Liver (tissue), 9 donors: Measurements from ENCODE around the gene JAKMIP2. TPM values are rescaled to one million over a fixed set of nuclear protein-coding genes. Genes with fewer than 3 reads are reported as not detected.

ENCODE experiments used
- DNase-seq: peaks from one replicate; pipeline ENCODE4 v3.0.0-alpha.2; 2017; ENCODE audit warnings: low spot score
- H3K27ac ChIP-seq, 2 donors: one replicate each; pipeline ENCODE4 v1.7.0; 2013; ENCODE audit warnings: inconsistent platforms in 2 of 2, low read length in 2 of 2, control low read depth in 1 of 2, low read depth in 1 of 2, mild to moderate bottlenecking in 1 of 2
- H3K27me3 ChIP-seq, 4 donors: one replicate each; pipeline versions ENCODE4 v1.6.1 to v1.7.0; 2013; ENCODE audit warnings: low read length in 3 of 4, inconsistent platforms in 1 of 4, mild to moderate bottlenecking in 1 of 4, moderate library complexity in 1 of 4; ENCODE audit not compliant: control insufficient read depth in 4 of 4, insufficient read depth in 4 of 4
- H3K36me3 ChIP-seq, 4 donors: one replicate each; pipeline versions ENCODE4 v1.6.1 to v1.7.0; 2013; ENCODE audit warnings: low read length in 3 of 4, mild to moderate bottlenecking in 3 of 4, low read depth in 1 of 4, moderate library complexity in 1 of 4; ENCODE audit not compliant: control insufficient read depth in 4 of 4, insufficient read depth in 3 of 4
- H3K4me1 ChIP-seq, 4 donors: one replicate each; pipeline versions ENCODE4 v1.6.1 to v1.7.0; 2013; ENCODE audit warnings: low read length in 3 of 4, mild to moderate bottlenecking in 3 of 4, moderate library complexity in 1 of 4; ENCODE audit not compliant: control insufficient read depth in 4 of 4, insufficient read depth in 4 of 4
- H3K4me3 ChIP-seq, 3 donors: one replicate each; pipeline versions ENCODE4 v1.6.1 to v1.7.0; 2013; ENCODE audit warnings: low read length in 3 of 3, control low read depth in 1 of 3, low read depth in 1 of 3, mild to moderate bottlenecking in 1 of 3
- H3K9ac ChIP-seq, 2 donors: one replicate each; pipeline ENCODE4 v1.7.0; 2013; ENCODE audit warnings: low read length in 2 of 2, mild to moderate bottlenecking in 2 of 2, moderate library complexity in 2 of 2, control low read depth in 1 of 2, low read depth in 1 of 2
- H3K9me3 ChIP-seq, 4 donors: one replicate each; pipeline versions ENCODE4 v1.6.1 to v1.7.0; 2013; ENCODE audit warnings: low read length in 3 of 4; ENCODE audit not compliant: control insufficient read depth in 4 of 4
- CTCF ChIP-seq: fragments of 150-350 bp; IDR thresholded peaks from 2 replicates; pipeline ENCODE4 v1.5.1; 2017; ENCODE audit warnings: improper control_type of control experiment, low read depth, low read length; ENCODE audit not compliant: missing input control
- EGR1 ChIP-seq, 2 donors: IDR thresholded peaks; 2 replicates each; pipeline ENCODE4 v1.6.1; 2016 to 2018; ENCODE audit warnings: antibody characterized with exemption in 2 of 2, low read depth in 2 of 2
- FOXA1 ChIP-seq: IDR thresholded peaks from 2 replicates; pipeline ENCODE4 v1.6.1; 2016; ENCODE audit warnings: antibody characterized with exemption
- FOXA2 ChIP-seq: IDR thresholded peaks from 2 replicates; pipeline ENCODE4 v1.6.1; 2016; ENCODE audit warnings: antibody characterized with exemption
- GABPA ChIP-seq, 2 donors: IDR thresholded peaks in 1 of 2; conservative IDR thresholded peaks in 1 of 2; 2 replicates each; pipeline ENCODE4 v1.6.1; 2016; ENCODE audit warnings: antibody characterized with exemption in 2 of 2, mild to moderate bottlenecking in 1 of 2, moderate library complexity in 1 of 2
- HNF4G ChIP-seq: IDR thresholded peaks from 2 replicates; pipeline ENCODE4 v1.6.1; 2016; ENCODE audit warnings: antibody characterized with exemption
- JUND ChIP-seq, 2 donors: IDR thresholded peaks; 2 replicates each; pipeline ENCODE4 v1.6.1; 2016; ENCODE audit warnings: antibody characterized with exemption in 2 of 2
- MAX ChIP-seq: IDR thresholded peaks from 2 replicates; pipeline ENCODE4 v1.6.1; 2016; ENCODE audit warnings: antibody characterized with exemption
- NR2F2 ChIP-seq: IDR thresholded peaks from 2 replicates; pipeline ENCODE4 v1.6.1; 2016; ENCODE audit warnings: antibody characterized with exemption
- RAD21 ChIP-seq, 2 donors: IDR thresholded peaks; 2 replicates each; pipeline ENCODE4 v1.6.1; 2016; ENCODE audit warnings: antibody characterized with exemption in 2 of 2, mild to moderate bottlenecking in 2 of 2
- REST ChIP-seq: IDR thresholded peaks from 2 replicates; pipeline ENCODE4 v1.6.1; 2016; ENCODE audit warnings: antibody characterized with exemption, mild to moderate bottlenecking
- RXRA ChIP-seq, 2 donors: IDR thresholded peaks; 2 replicates each; pipeline ENCODE4 v1.6.1; 2017 to 2018; ENCODE audit warnings: antibody characterized with exemption in 2 of 2, mild to moderate bottlenecking in 1 of 2
- SP1 ChIP-seq: IDR thresholded peaks from 2 replicates; pipeline ENCODE4 v1.6.1; 2018; ENCODE audit warnings: antibody characterized with exemption, mild to moderate bottlenecking
- TAF1 ChIP-seq: conservative IDR thresholded peaks from 2 replicates; pipeline ENCODE4 v1.6.1; 2016; ENCODE audit warnings: antibody characterized with exemption, mild to moderate bottlenecking
- YY1 ChIP-seq: IDR thresholded peaks from 2 replicates; pipeline ENCODE4 v1.6.1; 2016; ENCODE audit warnings: antibody characterized with exemption, mild to moderate bottlenecking
- ZBTB33 ChIP-seq: IDR thresholded peaks from 2 replicates; pipeline ENCODE4 v1.6.1; 2016; ENCODE audit warnings: antibody characterized with exemption
- WGBS: extraction: QIAGEN DNeasy Blood & Tissue Kit; methylation state at CpG from one replicate; pipeline ENCODE4 v1.1.7; 2013; 5-methylcytosine and 5-hydroxymethylcytosine counted together
- polyA plus RNA-seq, 2 donors: library from polyadenylated mRNA; stranded (reverse) in 1 of 2; unstranded in 1 of 2; fragments of 200-250 nt in 1 of 2; fragments of >200 nt in 1 of 2; fragmentation: Nextera tagmentation in 1 of 2; extraction: Ambion mirVana in 1 of 2; gene quantifications; one replicate each; pipeline versions ENCODE4 v1.2.1 to v1.2.3, GENCODE V29; 2013 to 2015
- total RNA-seq, 2 donors: library from RNA; depleted of rRNA; stranded (reverse); fragments of >200 nt; gene quantifications; one replicate each; pipeline ENCODE4 v1.2.3, GENCODE V29; 2014
- TF ChIP-seq, protein P1 (sequence below): IDR thresholded peaks from 2 replicates; pipeline ENCODE4 v1.6.1; 2016; ENCODE audit warnings: antibody characterized with exemption
- donor health status: healthy.
- donor health status: healthy.
- donor health status: healthy.
- donor health status: healthy.
- donor health status: healthy.

The JAKMIP2 gene
- total and polyA plus RNA-seq, 4 donors, result 0.06 to 0.38 (median 0.24) TPM

- TF ChIP-seq CTCF (no peak), YY1 (no peak), SP1 (no peak), EGR1 (IDR thresholded peaks at IDR 0.05; ENCODE audit: low read depth in 2 of 2) (no peak), RXRA (IDR thresholded peaks at IDR 0.05) (no peak), RAD21 (IDR thresholded peaks at IDR 0.05) (no peak), GABPA (IDR thresholded peaks at IDR 0.05 in 1 of 2, conservative IDR thresholded peaks at IDR 0.05 in 1 of 2) (no peak), NR2F2 (no peak)
These were observed 71.5 kb downstream of the JAKMIP2 start (continued) for GRCh38 chr5:147711019-147711418.

- no peak overlapping the region for H3K27ac ChIP-seq
- WGBS, result 76% methylated on average over 2 of the region's 2 CpGs
- no peak for DNase-seq
- no peaks in the 10 kb centered on the region for H3K27me3 ChIP-seq
- no peaks in the 10 kb centered on the region for H3K36me3 ChIP-seq
- no peak overlapping the region for H3K4me3 ChIP-seq
- H3K9me3 ChIP-seq, result no peaks in the 10 kb centered on the region
- H3K4me1 ChIP-seq, result peaks cover 0 to 6% (median 2%) of the 10 kb centered on the region in 4 donors
- TF ChIP-seq NR2F2, result no peak
- no peak for TF ChIP-seq ZBTB33
- no peak for TF ChIP-seq EGR1 (IDR thresholded peaks at IDR 0.05; ENCODE audit: low read depth in 2 of 2)
- TF ChIP-seq, protein P1, sequence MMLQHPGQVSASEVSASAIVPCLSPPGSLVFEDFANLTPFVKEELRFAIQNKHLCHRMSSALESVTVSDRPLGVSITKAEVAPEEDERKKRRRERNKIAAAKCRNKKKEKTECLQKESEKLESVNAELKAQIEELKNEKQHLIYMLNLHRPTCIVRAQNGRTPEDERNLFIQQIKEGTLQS, result no peak
- TF ChIP-seq REST, result no peak
- TF ChIP-seq TAF1, result no peak
- no peak for TF ChIP-seq CTCF
- no peak for TF ChIP-seq RXRA (IDR thresholded peaks at IDR 0.05)
- TF ChIP-seq GABPA (IDR thresholded peaks at IDR 0.05 in 1 of 2, conservative IDR thresholded peaks at IDR 0.05 in 1 of 2), result no peak
- TF ChIP-seq JUND (IDR thresholded peaks at IDR 0.05), result no peak
- no peak for TF ChIP-seq HNF4G
- no peak for TF ChIP-seq RAD21 (IDR thresholded peaks at IDR 0.05)
- TF ChIP-seq FOXA1, result no peak
- no peak for TF ChIP-seq SP1
- no peak for TF ChIP-seq MAX
- no peak for TF ChIP-seq FOXA2
- no peak overlapping the region for H3K9ac ChIP-seq
These were observed 73.8 kb downstream of the JAKMIP2 start for GRCh38 chr5:147708708-147709107.
